ENCODE data around the gene STK16. TPM values are rescaled to one million over a fixed set of nuclear protein-coding genes. Genes with fewer than 3 reads are reported as not detected.
A peak's percentile ranks its signal among the peaks of the same experiment; 100 is the strongest.

STK16 gene
- total and polyA plus RNA-seq, 12 donors = 12.9 to 26.7 (median 19.7) TPM

- Histone ChIP-seq H3K9me3 (no peaks in the 10 kb centered on the region), H3K36me3 (no peaks in the 10 kb centered on the region), H3K4me1 (peaks cover 3 to 21% (median 12%) of the 10 kb centered on the region in 9 donors), H3K4me3 (no peak overlapping the region), H3K27me3 (peaks cover 0 to 44% (median 26%) of the 10 kb centered on the region in 7 donors), H3K27ac (no peak overlapping the region)
- ATAC-seq (no peak), DNase-seq (no peak)
- intact Hi-C loops (cut with DNase I) = loop anchor here in 7 of 10 donors (1.0 to 10.0 kb wide), 7 partner anchors 71 to 243 kb away; partner anchors contain the start of genes NHEJ1 (in 4 of the 7), ANKZF1 (in 2 of the 7) and ATG9A (in 2 of the 7)
- 83 to 84% methylated on average over 14 of the region's 14 CpGs for WGBS, 2 donors
- TF ChIP-seq, protein P1, sequence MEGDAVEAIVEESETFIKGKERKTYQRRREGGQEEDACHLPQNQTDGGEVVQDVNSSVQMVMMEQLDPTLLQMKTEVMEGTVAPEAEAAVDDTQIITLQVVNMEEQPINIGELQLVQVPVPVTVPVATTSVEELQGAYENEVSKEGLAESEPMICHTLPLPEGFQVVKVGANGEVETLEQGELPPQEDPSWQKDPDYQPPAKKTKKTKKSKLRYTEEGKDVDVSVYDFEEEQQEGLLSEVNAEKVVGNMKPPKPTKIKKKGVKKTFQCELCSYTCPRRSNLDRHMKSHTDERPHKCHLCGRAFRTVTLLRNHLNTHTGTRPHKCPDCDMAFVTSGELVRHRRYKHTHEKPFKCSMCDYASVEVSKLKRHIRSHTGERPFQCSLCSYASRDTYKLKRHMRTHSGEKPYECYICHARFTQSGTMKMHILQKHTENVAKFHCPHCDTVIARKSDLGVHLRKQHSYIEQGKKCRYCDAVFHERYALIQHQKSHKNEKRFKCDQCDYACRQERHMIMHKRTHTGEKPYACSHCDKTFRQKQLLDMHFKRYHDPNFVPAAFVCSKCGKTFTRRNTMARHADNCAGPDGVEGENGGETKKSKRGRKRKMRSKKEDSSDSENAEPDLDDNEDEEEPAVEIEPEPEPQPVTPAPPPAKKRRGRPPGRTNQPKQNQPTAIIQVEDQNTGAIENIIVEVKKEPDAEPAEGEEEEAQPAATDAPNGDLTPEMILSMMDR (IDR thresholded peaks at IDR 0.05) = no peak
Measured at GRCh38 chr2:219297766-219298456, 52.6 kb downstream of the STK16 start.

DNA sequence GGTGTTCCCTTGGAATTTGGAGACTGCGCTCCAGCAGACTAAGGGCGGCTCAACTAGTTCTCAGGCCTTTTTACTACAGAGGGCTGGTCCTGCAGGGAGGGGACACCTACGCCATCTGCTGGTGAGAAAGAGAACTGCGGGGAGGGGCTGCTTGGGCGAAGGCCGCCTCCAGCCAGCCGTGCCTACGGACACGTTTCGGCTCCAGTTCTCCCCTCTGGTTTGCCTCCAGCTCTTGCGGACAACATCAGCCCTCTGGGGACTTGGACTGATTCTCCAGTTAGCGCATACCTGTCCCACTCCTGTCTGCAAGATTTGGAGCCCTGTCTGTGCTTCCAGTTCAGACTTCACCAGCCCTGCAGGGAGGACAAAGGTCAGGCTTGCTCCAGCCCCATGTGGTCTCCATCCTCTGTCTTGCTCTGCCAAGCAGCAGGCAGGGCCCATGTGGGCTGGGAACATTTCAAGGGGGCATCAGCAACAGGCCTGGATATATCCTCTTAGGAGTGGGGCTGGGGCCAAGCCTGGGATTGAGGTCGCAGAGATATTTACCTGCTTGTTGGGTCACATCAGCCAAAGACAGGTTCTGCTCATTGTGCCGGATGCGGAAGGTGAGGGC is 53.6 kb downstream of the STK16 start:
- peak; percentile 87 to 88 for DNase-seq
- intact Hi-C loops (cut with DNase I) = loop anchor here in 7 of 10 donors (1.0 to 10.0 kb wide), 6 partner anchors 72 to 244 kb away; partner anchors contain the start of genes NHEJ1 (in 4 of the 7), ANKZF1 (in 2 of the 7) and ATG9A (in 2 of the 7)
- TF ChIP-seq, protein P1 (IDR thresholded peaks at IDR 0.05) = peak; percentile 97 to 100 (median 99)
- Histone ChIP-seq H3K27me3 (peaks cover 0 to 53% (median 33%) of the 10 kb centered on the region in 7 donors), H3K4me3 (no peak overlapping the region), H3K4me1 (peaks cover 3 to 21% (median 12%) of the 10 kb centered on the region in 9 donors), H3K27ac (no peak overlapping the region), H3K36me3 (no peaks in the 10 kb centered on the region), H3K9me3 (no peaks in the 10 kb centered on the region)
- peak; percentile 44 to 82 (median 76) for ATAC-seq
- 19 to 21% methylated on average over 15 of the region's 15 CpGs for WGBS, 2 donors

DNA sequence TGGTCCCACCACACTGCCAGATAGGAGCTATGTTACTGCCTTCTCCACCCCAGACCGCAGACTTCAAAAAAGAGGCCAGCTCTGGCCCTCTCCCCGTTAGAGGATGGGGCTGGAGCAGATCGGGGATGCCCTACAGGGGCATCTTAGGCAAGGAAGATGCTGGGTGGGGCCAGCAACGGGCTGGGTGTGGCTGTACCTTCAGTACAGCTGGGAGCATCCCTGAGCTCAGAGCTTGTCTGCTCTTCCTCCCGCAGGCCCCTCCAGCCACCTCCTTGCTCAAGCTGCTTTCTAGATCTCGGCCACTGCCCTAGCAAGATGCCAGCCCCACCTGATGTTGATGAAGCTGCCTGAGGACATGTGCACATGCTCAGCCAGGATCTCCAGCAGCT is 54.1 kb downstream of the STK16 start:
- Histone ChIP-seq H3K4me1 (peaks cover 2 to 16% (median 10%) of the 10 kb centered on the region in 9 donors), H3K36me3 (no peaks in the 10 kb centered on the region), H3K27me3 (peaks cover 0 to 55% (median 33%) of the 10 kb centered on the region in 7 donors), H3K4me3 (no peak overlapping the region), H3K27ac (no peak overlapping the region), H3K9me3 (no peaks in the 10 kb centered on the region)
- 78 to 81% methylated on average over 6 of the region's 6 CpGs for WGBS, 2 donors
- DNase-seq (no peak), ATAC-seq (no peak)
- TF ChIP-seq, protein P1 (IDR thresholded peaks at IDR 0.05) = no peak
- intact Hi-C loops (cut with DNase I) = loop anchor here in 6 of 10 donors (2.0 to 10.0 kb wide), 5 partner anchors 72 to 245 kb away; partner anchors contain the start of genes ANKZF1 (in 2 of the 6), ATG9A (in 2 of the 6) and NHEJ1 (in 2 of the 6)

Small RNAs within 50 kb of the gene (microRNA-seq; reads per million reads assigned to microRNA genes)
- 0 reads per million in 2 donors for gene MIR153-1

Other genes starting within 250 kb of the STK16 start
- gene CFAP65, start 204.0 kb upstream of the STK16 start, total RNA-seq = not detected
- gene CFAP65, start 204.0 kb upstream of the STK16 start, polyA plus RNA-seq = not detected
- under 1 TPM in 1 of 10 donors, not detected in 9; 0.16 TPM for gene IHH, start 184.6 kb upstream of the STK16 start, total RNA-seq
- gene IHH, start 184.6 kb upstream of the STK16 start, polyA plus RNA-seq = under 1 TPM in 1 of 2 donors, not detected in 1; 0.03 TPM
- gene NHEJ1, start 84.7 kb upstream of the STK16 start, total RNA-seq = 10 to 100 TPM in 1 of 10 donors, 1 to 10 TPM in 9; 4.7 to 12.0 (median 7.1) TPM
- gene NHEJ1, start 84.7 kb upstream of the STK16 start, polyA plus RNA-seq = 1 to 10 TPM; 3.8 to 9.6 TPM
- 1 to 10 TPM in 2 of 10 donors, under 1 TPM in 8; 0.30 to 2.1 (median 0.47) TPM for gene SLC23A3, start 75.5 kb upstream of the STK16 start, total RNA-seq
- 1 to 10 TPM in 1 of 2 donors, under 1 TPM in 1; 0.28 to 1.8 TPM for gene SLC23A3, start 75.5 kb upstream of the STK16 start, polyA plus RNA-seq
- 10 to 100 TPM; 52.5 to 80.6 (median 63.6) TPM for gene CNPPD1, start 68.6 kb upstream of the STK16 start, total RNA-seq
- 10 to 100 TPM; 35.5 to 84.7 TPM for gene CNPPD1, start 68.6 kb upstream of the STK16 start, polyA plus RNA-seq
- gene RETREG2, start 67.2 kb upstream of the STK16 start, total RNA-seq = 10 to 100 TPM; 24.1 to 47.3 (median 30.6) TPM
- 10 to 100 TPM; 11.3 to 39.0 TPM for gene RETREG2, start 67.2 kb upstream of the STK16 start, polyA plus RNA-seq
- 10 to 100 TPM; 11.5 to 19.2 (median 16.4) TPM for gene ZFAND2B, start 38.7 kb upstream of the STK16 start, total RNA-seq
- gene ZFAND2B, start 38.7 kb upstream of the STK16 start, polyA plus RNA-seq = 10 to 100 TPM; 22.1 to 40.8 TPM
- gene ABCB6, start 26.5 kb upstream of the STK16 start, total RNA-seq = 10 to 100 TPM in 9 of 10 donors, 1 to 10 TPM in 1; 9.8 to 31.0 (median 14.8) TPM
- gene ABCB6, start 26.5 kb upstream of the STK16 start, polyA plus RNA-seq = 10 to 100 TPM; 31.0 to 34.0 TPM
- 100 to 1,000 TPM in 1 of 10 donors, 10 to 100 TPM in 9; 64.5 to 103 (median 76.4) TPM for gene ATG9A, start 15.8 kb upstream of the STK16 start, total RNA-seq
- 10 to 100 TPM; 14.1 to 79.4 TPM for gene ATG9A, start 15.8 kb upstream of the STK16 start, polyA plus RNA-seq
- gene ANKZF1, start 15.7 kb upstream of the STK16 start, total RNA-seq = 10 to 100 TPM; 16.4 to 36.8 (median 25.5) TPM
- 10 to 100 TPM; 12.7 to 44.7 TPM for gene ANKZF1, start 15.7 kb upstream of the STK16 start, polyA plus RNA-seq
- gene GLB1L, start within 50 bp of the STK16 start, total RNA-seq = 1 to 10 TPM; 1.6 to 5.2 (median 2.6) TPM
- gene GLB1L, start within 50 bp of the STK16 start, polyA plus RNA-seq = 1 to 10 TPM; 1.5 to 2.1 TPM
- gene TUBA4B, start 7.8 kb downstream of the STK16 start, total RNA-seq = not detected
- not detected for gene TUBA4B, start 7.8 kb downstream of the STK16 start, polyA plus RNA-seq
- gene TUBA4A, start 8.4 kb downstream of the STK16 start, total RNA-seq = 100 to 1,000 TPM in 7 of 10 donors, 10 to 100 TPM in 3; 76.0 to 245 (median 145) TPM
- gene TUBA4A, start 8.4 kb downstream of the STK16 start, polyA plus RNA-seq = 100 to 1,000 TPM in 1 of 2 donors, 10 to 100 TPM in 1; 61.0 to 341 TPM
- 10 to 100 TPM; 55.6 to 87.6 (median 83.1) TPM for gene DNAJB2, start 33.9 kb downstream of the STK16 start, total RNA-seq
- gene DNAJB2, start 33.9 kb downstream of the STK16 start, polyA plus RNA-seq = 100 to 1,000 TPM in 1 of 2 donors, 10 to 100 TPM in 1; 76.9 to 148 TPM
- gene PTPRN, start 63.9 kb downstream of the STK16 start, total RNA-seq = under 1 TPM in 6 of 10 donors, not detected in 4; 0.26 to 0.51 (median 0.31) TPM
- gene PTPRN, start 63.9 kb downstream of the STK16 start, polyA plus RNA-seq = under 1 TPM in 1 of 2 donors, not detected in 1; 0.09 TPM
- not detected for gene RESP18, start 87.3 kb downstream of the STK16 start, total RNA-seq
- not detected for gene RESP18, start 87.3 kb downstream of the STK16 start, polyA plus RNA-seq
- 100 to 1,000 TPM in 1 of 10 donors, 10 to 100 TPM in 9; 56.1 to 110 (median 74.0) TPM for gene DNPEP, start 142.4 kb downstream of the STK16 start, total RNA-seq
- gene DNPEP, start 142.4 kb downstream of the STK16 start, polyA plus RNA-seq = 10 to 100 TPM; 56.3 to 68.5 TPM
- over 10,000 TPM; 12,560 to 18,019 (median 15,816) TPM for gene DES, start 172.9 kb downstream of the STK16 start, total RNA-seq
- over 10,000 TPM; 13,697 to 18,010 TPM for gene DES, start 172.9 kb downstream of the STK16 start, polyA plus RNA-seq
- gene SPEG, start 189.4 kb downstream of the STK16 start, total RNA-seq = 100 to 1,000 TPM in 9 of 10 donors, 10 to 100 TPM in 1; 97.2 to 151 (median 120) TPM
- gene SPEG, start 189.4 kb downstream of the STK16 start, polyA plus RNA-seq = 100 to 1,000 TPM in 1 of 2 donors, 10 to 100 TPM in 1; 62.9 to 130 TPM

Data from heart right ventricle (tissue), 16 donors.